HG03378 (cell line): ENCODE results near the gene SLC46A2.

ENCODE experiments used
- ATAC-seq: cut with Tn5 transposase; IDR thresholded peaks from one replicate; pipeline ENCODE4 v1.9.1; 2021; ENCODE audit warnings: mild to moderate bottlenecking, moderate library complexity; ENCODE audit not compliant: unreplicated experiment

The SLC46A2 gene

GRCh38 chr9:112861155-112861554, 29.5 kb downstream of the SLC46A2 start:
- no peak for ATAC-seq

GRCh38 chr9:112860451-112860850, 30.2 kb downstream of the SLC46A2 start:
- ATAC-seq: no peak

GRCh38 chr9:112858625-112859147, 32.0 kb downstream of the SLC46A2 start:
- ATAC-seq: peak; percentile 64

- ATAC-seq: no peak
Observed at GRCh38 chr9:112858005-112858404, 32.7 kb downstream of the SLC46A2 start.

- no peak for ATAC-seq
Observed at GRCh38 chr9:112856843-112857242, 33.8 kb downstream of the SLC46A2 start.

GRCh38 chr9:112856200-112856599, 34.5 kb downstream of the SLC46A2 start:
- no peak for ATAC-seq

- no peak for ATAC-seq
Observed at GRCh38 chr9:112854657-112855056, 36.0 kb downstream of the SLC46A2 start.

GRCh38 chr9:112853882-112854585, 36.6 kb downstream of the SLC46A2 start:
- no peak for ATAC-seq

GRCh38 chr9:112852741-112853504, 37.8 kb downstream of the SLC46A2 start:
- ATAC-seq: no peak

- ATAC-seq: no peak
Observed at GRCh38 chr9:112850840-112851239, 39.8 kb downstream of the SLC46A2 start.

GRCh38 chr9:112849363-112849922, 41.2 kb downstream of the SLC46A2 start:
- ATAC-seq: no peak

GRCh38 chr9:112848316-112849151, 42.1 kb downstream of the SLC46A2 start:
- ATAC-seq: no peak

GRCh38 chr9:112846528-112847488, 43.9 kb downstream of the SLC46A2 start:
- no peak for ATAC-seq

GRCh38 chr9:112844771-112845542, 45.7 kb downstream of the SLC46A2 start:
- ATAC-seq: peak; percentile 71

GRCh38 chr9:112842555-112842954, 48.1 kb downstream of the SLC46A2 start:
- ATAC-seq: no peak

- no peak for ATAC-seq
Observed at GRCh38 chr9:112841261-112841660, 49.4 kb downstream of the SLC46A2 start.

- no peak for ATAC-seq
Observed at GRCh38 chr9:112839331-112839730, 51.3 kb downstream of the SLC46A2 start.

- no peak for ATAC-seq
Observed at GRCh38 chr9:112838342-112838741, 52.3 kb downstream of the SLC46A2 start.

- no peak for ATAC-seq
Observed at GRCh38 chr9:112836394-112836793, 54.3 kb downstream of the SLC46A2 start.
